Epidermal melanocyte (primary cell): ENCODE data around the gene GRIA1.

ENCODE experiments used
- DNase-seq: peaks from one replicate; pipeline ENCODE4 v3.0.0; 2011; ENCODE audit warnings: low spot score; ENCODE audit not compliant: insufficient read length

The GRIA1 gene

DNA sequence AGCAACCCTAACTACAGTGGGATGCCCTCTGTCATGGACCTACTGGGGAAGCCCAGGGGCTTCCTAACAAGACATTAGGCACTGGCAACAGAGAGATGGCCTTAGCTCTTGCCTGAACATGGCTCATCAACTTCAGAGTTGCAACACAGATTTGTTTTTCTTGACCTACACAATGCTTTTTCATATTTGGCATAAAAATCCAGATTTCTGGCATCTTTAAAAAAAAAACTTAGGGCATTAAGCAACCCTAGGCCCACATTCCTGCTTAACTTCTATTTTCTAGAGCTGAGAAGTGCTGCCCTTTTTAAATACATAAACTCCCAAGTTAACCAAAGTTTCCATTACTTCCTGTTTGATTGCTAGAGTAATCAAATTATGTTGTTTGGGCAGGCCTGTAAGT is 8.0 kb downstream of the GRIA1 start:
- DNase-seq: no peak

DNA sequence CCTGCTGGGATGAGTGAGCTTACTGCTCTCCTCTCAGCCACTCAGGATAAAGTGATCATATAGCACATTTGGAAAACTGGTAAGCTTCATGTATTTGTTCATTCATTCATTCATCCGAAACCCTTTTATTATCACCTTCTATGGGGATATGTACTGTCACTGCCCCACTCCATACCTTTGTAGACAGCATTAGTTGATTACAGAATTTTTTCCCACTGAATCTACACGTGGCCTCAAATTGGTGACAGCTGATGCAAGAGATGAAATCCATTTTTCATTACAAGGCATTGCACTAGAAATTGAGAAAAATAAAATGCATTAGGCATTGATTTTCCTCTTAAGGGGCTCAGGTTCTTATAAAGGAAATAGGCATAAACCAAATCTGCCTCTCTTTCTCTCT is 9.7 kb downstream of the GRIA1 start:
- DNase-seq: no peak

DNA sequence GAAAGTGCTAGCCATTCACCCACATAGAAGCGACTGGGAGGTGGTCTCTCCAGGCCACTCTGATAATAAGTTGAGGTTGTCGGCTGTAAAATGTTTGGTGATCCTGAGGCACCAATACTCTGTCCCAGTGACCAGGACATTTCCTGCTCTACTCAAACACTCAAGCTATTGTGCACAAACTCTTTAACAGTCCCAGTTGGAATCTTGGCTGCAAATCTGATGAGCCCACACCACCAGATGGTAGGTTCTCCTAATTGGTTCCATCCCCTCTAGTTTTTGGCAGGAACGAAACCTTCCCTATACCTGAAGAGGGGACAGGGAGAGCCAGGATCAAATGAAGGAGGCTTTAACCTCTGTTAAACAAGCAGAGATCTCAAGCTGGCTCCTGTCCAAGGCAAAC is 14.3 kb downstream of the GRIA1 start:
- no peak for DNase-seq

DNA sequence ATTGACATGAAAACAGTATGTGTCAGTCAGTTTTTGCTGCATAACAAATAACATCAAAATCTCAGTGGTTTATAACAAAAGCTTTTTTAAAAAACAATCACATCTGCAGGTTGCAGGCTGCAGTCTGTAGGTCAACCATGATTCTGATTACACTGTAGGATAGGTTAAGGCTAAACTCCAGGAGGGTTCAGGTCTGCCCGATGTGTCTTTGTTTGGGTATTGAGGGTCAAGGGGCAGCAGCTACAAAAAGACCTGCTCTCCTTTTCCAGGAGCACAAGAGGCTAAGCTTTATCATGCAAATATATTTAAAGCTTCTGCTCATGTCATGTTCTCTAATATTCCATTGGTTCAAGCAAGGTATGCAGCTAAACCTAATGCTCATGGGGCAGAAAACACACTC is 18.2 kb downstream of the GRIA1 start:
- DNase-seq: no peak

DNA sequence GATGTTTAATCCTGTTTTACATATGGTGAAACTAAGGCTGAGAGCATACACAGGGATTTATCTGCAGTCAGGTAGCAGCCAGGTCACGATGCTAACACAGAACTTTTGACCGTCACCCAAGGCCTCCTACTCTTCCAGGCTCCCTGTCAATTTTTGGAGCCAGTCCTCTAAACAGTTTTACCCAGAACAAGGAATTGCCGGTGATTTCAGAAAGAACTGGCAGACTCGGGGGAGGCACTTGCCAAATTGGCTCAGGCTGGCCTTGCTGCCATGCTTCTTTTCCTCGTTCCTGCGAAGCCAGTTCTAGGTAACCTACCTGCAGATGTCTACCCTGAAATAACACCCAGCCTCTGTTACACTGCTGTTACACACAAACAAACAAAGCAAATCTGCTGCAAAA is 21.2 kb downstream of the GRIA1 start:
- no peak for DNase-seq

DNA sequence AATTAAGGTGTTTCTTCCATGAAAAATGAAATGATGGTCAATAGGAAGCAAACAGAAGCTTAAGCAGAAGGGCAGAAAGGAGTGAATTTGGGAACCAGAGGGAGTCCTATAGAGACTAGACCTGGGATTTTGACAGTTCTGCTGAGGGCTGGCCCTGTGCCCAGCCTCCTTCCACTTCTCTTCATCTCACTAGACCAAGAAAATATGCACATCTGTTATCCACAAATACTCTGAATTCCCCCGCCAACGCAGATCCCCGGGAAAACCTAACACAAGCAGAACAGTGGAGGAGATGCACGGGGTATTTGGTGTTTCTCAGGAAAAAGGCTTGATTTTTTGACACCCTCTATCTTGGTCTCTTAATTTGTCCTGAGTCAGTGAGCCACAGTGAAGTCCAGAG is 22.7 kb downstream of the GRIA1 start:
- DNase-seq: no peak

DNA sequence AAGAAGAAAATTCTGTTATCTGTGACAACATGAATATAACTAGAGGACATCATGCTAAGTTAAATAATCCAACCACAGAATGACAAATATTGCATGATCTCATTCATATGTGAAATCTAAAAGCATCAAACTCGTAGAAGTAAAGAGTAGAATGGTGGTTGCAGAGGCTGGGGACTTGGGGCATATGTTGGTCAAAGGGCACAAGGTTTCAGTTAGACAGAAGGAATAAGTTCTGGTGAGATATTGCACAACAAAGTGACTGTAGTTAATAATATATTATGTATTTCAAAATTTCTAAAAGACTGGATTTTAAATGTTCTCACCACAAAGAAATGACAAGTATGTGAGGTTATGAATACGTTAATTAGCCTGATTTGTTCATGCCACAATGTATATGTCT is 24.8 kb downstream of the GRIA1 start:
- DNase-seq: no peak

DNA sequence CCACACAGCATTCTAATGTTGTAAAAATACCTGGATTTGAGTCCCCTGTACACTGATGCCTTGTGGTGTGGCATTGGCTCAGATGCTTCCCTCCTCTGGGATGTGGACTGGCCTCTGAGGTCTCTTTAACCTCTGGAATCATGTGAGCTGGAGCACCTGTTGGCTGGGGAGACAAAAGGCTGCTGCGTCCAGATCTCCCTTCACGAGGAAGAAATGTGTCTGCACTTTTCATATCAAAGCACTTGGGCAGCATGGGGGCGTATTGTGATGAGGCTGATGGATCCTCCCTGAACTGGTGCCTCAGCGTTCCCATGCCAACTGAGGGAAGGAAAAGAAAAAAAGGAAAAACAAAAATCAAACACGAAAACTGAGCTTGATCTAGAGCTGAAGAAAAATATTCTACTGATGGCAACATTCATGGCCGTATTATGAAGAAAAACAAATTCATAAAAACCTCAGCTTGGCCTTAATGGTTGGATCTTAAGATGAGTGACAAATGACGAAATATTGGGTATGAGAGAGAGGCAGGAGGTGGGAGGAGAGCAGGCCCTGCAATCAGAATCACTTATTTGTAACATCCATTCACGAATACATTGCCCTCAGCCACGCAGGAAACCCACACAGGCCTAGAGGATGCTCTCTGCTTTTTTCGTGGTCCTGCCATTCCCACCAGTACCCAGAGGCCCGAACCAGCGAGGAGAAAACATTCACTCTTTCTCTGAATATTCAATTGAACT is 26.2 kb downstream of the GRIA1 start:
- DNase-seq: no peak

DNA sequence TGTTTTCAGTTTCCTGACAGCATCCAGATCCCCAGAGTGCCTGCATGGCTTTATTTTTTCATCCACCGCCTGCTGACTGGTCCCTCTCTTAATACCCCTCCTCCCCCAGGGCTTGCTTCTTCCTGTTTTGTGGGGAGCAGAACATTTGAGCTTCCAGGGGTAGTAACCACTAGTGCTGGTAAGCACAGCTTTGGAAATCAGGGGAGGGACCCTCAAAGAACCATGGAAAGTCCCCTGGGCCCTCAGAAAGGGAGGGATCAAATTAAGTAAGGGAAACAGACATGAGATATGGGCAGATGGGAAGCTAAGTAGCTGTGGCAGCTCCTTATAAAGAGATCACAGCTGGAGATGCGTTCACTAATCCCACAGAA is 26.8 kb downstream of the GRIA1 start:
- no peak for DNase-seq

DNA sequence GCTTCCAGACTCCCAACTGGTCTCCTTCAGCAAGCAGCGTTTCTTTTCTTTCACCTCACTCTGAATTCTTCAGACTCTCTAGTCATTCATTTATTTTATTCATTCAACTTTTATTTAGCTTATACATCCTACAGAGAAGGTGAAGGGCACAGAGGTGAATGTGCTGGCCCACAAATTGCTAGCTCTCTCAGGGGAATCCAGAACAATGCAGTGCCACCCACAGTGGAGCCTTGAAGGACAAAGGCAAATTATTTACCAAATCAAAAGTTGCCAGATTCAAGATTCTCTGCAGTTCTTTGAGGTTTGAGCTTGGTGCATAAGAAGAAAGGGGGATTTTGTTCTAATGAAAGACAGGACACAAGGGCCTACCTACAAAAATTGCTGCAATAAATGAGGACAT is 29.7 kb downstream of the GRIA1 start:
- DNase-seq: no peak

DNA sequence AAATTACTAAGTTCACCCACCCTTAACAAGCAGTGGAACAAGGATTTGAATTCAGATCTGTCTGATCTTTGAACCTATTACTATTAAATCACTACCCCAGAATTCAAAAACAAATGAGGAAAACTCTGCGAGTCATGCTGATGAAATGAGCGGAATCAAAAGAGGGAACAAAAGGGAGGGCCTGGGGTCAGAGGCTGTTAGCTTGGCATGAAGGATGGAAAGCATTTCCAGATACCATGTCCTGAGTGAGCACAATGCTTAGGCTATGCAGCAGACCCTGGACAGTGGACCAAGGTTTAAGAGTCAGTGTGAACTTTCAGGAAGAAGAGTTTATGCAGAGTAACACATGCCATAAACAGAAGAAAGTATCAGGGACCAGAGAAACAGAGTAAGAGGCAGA is 30.5 kb downstream of the GRIA1 start:
- no peak for DNase-seq

DNA sequence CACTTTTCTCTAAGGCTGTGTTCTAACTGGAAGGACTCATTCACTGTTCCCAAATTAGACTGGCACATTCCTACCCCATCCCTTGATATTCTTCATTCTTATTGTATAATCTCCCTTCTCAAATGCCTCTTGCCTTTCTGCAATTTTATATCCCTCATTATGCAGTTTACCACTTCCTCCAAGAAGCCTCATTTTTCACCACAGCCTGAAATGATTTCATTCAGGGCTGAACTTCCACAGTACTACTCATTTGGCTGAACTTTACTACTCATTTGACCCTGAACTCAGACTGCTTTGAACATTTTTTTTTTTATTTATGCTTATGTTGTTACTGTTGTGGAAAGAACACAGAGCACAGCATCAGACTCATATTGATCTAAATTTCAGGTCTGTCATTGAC is 32.7 kb downstream of the GRIA1 start:
- DNase-seq: no peak

DNA sequence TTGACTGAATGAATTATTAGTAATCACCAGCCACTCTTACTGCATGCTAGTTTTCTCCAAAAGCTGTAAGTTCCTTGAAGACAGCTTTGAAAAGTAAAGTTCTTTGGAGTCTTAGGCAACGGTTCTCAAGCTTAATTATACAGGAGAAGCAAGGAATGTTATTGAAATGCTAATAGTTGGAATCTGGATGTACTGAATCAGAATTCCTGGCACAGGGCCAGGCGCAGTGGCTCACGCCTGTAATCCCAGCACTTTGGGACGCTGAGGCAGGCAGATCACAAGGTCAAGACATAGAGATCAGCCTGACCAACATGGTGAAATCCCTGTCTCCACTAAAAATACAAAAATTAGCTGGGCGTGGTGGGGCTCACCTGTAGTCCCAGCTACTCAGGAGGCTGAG is 33.4 kb downstream of the GRIA1 start:
- DNase-seq: no peak

DNA sequence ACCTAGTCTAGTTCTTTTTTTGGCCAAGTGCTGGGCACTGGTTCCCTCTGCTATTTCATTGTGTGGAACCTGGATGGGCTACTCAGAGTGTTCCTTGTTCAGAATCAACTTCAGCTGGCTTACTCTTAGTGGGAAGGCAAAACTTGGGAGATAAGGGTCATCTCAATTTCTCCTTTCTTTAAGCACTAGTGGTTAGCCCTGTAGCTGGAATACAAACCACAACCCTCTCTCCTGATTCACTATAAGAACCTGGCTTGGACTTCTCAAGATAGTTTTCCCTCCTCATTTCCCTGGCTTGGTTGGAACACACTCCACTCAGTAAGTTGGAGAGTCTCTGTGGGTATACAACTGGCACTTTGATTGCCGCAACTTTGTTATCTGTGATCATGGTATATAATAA is 35.1 kb downstream of the GRIA1 start:
- no peak for DNase-seq

DNA sequence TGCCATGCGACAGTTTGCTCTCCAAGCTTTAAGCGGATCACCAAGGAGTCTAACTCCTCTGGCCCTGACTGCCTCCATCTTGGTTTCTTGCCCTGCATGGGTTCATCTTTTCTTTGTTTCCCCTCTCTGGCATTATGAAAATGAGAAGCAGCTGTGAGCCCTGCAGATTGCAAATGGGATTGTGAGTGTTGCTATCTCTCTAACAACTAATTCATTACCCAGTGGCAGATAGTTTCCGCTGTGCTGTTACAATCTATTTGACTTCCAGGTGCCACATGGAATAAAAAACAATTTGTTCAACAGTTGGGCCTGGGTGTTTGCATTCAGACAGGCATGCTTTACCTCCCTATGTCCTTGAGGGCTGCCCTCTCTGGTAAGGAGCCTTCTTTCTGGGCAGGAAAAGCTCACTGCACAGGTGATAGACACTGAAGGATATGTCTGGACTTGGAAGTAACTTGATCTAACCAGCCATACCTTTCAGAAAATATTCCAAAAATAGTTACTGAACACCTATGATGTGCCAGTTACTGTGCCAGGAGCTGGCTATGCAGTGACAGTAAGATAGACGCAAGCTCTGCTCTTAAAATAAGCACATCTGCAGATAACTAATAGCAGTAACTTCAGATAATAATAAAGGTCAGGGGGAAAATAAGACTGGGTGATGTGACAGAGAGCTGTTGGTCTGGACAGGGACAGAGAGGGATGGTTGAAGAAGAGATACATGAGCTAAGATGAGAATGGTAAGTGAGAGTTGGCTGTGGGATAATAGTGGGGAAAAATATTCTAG is 40.1 kb downstream of the GRIA1 start:
- no peak for DNase-seq

DNA sequence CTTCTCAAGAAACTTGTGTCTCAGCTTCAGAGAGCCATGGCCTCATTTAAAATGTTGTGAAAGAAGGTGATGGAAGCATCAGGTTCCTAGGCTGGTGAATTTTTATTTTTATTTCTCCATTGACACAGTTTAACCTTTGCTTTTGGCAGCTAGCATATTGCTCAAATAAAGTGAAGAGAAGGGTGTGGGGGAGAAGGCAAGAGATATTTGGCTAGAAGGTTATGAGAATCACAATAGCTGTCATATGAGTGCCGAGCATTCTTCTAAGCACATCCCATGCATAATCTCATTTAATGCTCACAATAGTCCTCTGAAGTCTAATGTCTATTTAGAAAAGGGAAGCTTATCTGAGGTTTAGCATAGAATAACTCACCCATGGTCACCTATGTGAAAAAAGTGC is 43.1 kb downstream of the GRIA1 start:
- DNase-seq: no peak

DNA sequence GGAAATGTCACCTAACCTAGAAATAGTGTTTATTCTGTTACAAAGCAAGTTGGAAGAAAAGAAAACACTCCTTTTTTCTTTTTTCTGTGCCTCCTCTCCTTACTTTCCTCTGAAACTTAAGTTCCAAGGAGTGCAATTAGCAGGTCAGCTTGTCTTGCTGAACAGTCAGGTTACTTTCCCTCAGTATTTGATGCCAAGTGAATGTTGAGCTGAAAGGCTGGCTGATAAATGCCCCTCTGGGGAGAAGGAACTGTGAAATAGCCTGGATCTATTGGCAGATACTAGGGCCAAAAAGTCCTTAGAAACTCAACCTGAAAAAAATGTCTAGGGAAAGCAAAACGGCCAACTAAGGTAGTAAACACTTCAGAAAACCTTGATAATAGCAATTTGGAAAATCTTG is 43.6 kb downstream of the GRIA1 start:
- DNase-seq: no peak

DNA sequence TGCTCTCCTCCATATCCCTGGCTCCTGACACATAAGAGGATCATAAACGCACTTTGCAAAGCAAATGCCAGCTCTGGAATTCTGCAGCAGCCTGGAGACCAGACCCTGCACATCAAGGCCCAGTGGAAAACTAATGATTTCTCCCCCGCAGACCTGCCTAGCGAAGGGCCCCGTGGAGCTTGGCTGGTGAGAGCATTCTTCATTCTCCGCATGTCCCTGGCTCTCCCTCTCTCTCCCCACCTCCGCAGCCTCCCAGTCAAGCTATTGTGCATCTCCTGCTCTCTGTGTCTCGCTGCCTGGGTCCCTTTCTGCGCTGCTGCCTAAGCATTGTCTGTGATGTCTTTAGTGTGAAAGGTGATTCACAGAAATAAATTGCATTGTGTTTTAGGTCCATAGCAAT is 46.7 kb downstream of the GRIA1 start:
- DNase-seq: no peak

DNA sequence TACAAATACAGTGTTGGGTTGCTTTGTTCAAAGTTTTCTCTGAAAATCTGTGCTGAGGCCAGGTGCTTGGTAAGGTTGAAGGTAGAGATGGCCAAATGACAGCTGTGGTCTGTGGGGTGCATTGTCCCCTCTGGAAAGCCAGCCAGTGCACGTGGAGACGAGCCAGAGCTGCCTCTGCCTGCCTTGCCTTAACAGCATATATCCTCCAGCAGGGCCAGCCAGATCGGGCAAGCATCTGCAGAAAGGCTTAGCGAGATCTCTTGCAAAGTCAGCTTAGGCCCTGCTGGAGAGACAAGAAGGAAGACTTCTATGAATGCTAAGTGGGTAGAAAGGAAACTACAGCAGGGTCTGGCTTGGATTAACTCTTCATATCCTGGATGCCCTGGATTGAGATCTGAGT is 49.5 kb downstream of the GRIA1 start:
- no peak for DNase-seq

DNA sequence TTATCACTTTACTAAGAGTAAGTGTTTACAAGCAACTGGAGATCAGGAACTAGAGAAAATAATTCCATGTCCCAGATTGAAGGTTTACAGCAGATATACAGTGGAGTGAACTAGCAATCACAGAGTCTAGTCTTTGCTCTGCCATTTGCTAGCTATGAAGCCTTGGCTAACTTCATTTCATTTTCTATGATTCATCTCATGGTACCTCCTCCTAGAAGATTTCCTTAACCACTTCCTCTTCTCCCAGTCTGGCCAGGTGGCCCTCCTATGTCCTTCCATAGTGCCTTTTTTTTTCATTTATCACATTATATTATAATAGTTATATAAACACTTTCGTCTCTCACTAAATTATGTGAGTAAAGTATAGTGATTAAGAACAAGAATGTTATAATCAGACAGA is 52.1 kb downstream of the GRIA1 start:
- no peak for DNase-seq

DNA sequence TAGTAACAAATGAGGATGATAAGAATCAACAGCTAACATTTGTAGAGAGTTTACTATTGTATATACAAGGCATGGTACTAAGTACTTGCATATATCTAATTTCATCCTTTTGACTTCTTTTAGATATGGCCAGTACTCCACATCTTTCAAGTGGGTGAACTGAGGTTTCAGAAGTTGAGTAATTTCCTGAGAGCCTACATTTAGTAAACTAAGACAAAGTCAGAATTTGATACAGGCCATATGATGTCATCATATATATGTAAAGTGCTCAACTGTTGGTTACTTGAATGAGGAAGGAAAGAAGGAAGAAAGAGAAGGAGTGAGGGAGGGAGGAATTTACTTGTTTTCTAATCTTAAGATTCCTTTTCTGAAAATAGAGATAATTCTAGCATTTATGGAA is 52.8 kb downstream of the GRIA1 start:
- no peak for DNase-seq

DNA sequence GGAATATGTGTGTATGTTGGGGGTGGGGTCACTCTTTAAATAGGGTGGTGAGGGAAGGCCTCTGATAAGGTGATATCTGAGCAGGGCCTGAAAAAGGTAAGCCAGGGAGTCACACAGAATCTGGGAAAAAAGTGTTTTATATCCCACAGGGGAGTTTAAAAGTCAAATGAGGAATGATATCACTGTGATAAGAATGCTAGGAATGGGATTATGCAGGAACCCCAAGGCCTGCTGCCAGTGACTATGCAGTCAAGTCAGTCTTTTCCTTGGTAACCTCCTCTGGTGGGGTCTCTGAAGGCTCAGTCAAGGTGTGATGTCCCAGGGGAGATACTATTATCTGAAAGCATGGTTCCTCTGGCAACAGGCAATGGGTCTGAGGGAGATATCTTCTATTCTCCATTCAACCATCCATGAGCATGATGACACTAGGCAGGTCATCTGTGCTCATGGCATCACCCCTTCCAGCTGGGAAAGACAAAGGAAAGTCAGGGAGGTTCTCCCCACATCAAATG is 53.5 kb downstream of the GRIA1 start:
- no peak for DNase-seq

DNA sequence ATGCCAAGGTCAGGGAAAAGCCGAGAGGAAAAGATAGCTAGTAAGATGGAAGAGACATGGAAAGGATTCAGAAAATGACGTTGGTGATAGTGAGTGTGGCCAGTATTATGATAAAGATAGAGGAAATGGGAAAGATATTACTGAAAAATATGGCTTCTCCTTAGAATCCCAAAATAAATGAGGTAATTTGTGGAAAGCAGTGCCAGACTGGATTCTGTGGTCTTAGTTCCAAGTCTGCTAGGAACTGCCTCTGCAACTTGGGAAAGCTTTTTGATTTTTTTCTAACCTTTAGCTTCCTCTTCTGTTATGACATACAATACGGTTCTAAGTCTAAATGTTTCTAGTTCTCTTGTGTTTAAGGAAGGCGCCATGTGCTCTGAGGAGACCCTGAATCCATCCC is 54.2 kb downstream of the GRIA1 start:
- no peak for DNase-seq
